ENCODE results near the gene IL1RN. TPM values are rescaled to one million over a fixed set of nuclear protein-coding genes. Genes with fewer than 3 reads are reported as not detected.

Gene IL1RN
- total RNA-seq, 2 donors from 2014 or later, result 18.5 to 44.3 TPM

- DNase-seq (no peak), ATAC-seq (replicated peaks in 1 of 2) (no peak)
- Mint-ChIP-seq H3K4me1 (ENCODE audit: low read depth) (peaks cover 86% of the 10 kb centered on the region), H3K4me3 (peak overlapping the region; percentile 68 to 88), H3K27me3 (ENCODE audit: low read depth) (no peaks in the 10 kb centered on the region), H3K27ac (peak overlapping the region; percentile 66), H3K36me3 (ENCODE audit: insufficient read depth in 2 of 2) (peaks cover 18 to 36% of the 10 kb centered on the region in 2 donors), H3K9me3 (no peaks in the 10 kb centered on the region)
Observed at GRCh38 chr2:113179446-113180045, 52.1 kb downstream of the IL1RN start.

- ATAC-seq (replicated peaks in 1 of 2), result peak; percentile 44 to 58
- no peaks in the 10 kb centered on the region for H3K9me3 Mint-ChIP-seq
- peak overlapping the region; percentile 91 for H3K27ac Mint-ChIP-seq
- no peaks in the 10 kb centered on the region for H3K27me3 Mint-ChIP-seq (ENCODE audit: low read depth)
- peak overlapping the region; percentile 68 to 88 for H3K4me3 Mint-ChIP-seq
- H3K36me3 Mint-ChIP-seq (ENCODE audit: insufficient read depth in 2 of 2), result peaks cover 16 to 33% of the 10 kb centered on the region in 2 donors
- H3K4me1 Mint-ChIP-seq (ENCODE audit: low read depth), result peaks cover 92% of the 10 kb centered on the region
- peak in 1 of 2 donors; percentile 45 for DNase-seq
Observed at GRCh38 chr2:113180131-113180946, 52.9 kb downstream of the IL1RN start.

- peaks cover 22 to 28% of the 10 kb centered on the region in 2 donors for H3K36me3 Mint-ChIP-seq (ENCODE audit: insufficient read depth in 2 of 2)
- ATAC-seq (replicated peaks in 1 of 2) (no peak), DNase-seq (no peak)
- H3K4me3 Mint-ChIP-seq, result peak overlapping the region; percentile 68 to 88
- peaks cover 96% of the 10 kb centered on the region for H3K4me1 Mint-ChIP-seq (ENCODE audit: low read depth)
- H3K9me3 Mint-ChIP-seq, result no peaks in the 10 kb centered on the region
- peak overlapping the region; percentile 91 for H3K27ac Mint-ChIP-seq
- H3K27me3 Mint-ChIP-seq (ENCODE audit: low read depth), result no peaks in the 10 kb centered on the region
Observed at GRCh38 chr2:113181258-113182051, 54.1 kb downstream of the IL1RN start.

- H3K36me3 Mint-ChIP-seq (ENCODE audit: insufficient read depth in 2 of 2), result peaks cover 23 to 26% of the 10 kb centered on the region in 2 donors
- H3K27ac Mint-ChIP-seq, result peak overlapping the region; percentile 24
- no peak overlapping the region for H3K4me3 Mint-ChIP-seq
- H3K4me1 Mint-ChIP-seq (ENCODE audit: low read depth), result peaks cover 89% of the 10 kb centered on the region
- DNase-seq, result no peak
- ATAC-seq (replicated peaks in 1 of 2), result no peak
- H3K9me3 Mint-ChIP-seq, result no peaks in the 10 kb centered on the region
- H3K27me3 Mint-ChIP-seq (ENCODE audit: low read depth), result no peaks in the 10 kb centered on the region
Observed at GRCh38 chr2:113182471-113183260, 55.3 kb downstream of the IL1RN start.

GRCh38 chr2:113183264-113183663, 55.9 kb downstream of the IL1RN start:
- ATAC-seq (replicated peaks in 1 of 2) (no peak), DNase-seq (no peak)
- H3K4me1 Mint-ChIP-seq (ENCODE audit: low read depth), result peaks cover 89% of the 10 kb centered on the region
- H3K27me3 Mint-ChIP-seq (ENCODE audit: low read depth), result no peaks in the 10 kb centered on the region
- H3K36me3 Mint-ChIP-seq (ENCODE audit: insufficient read depth in 2 of 2), result peaks cover 24 to 26% of the 10 kb centered on the region in 2 donors
- H3K27ac Mint-ChIP-seq, result peak overlapping the region; percentile 61
- no peaks in the 10 kb centered on the region for H3K9me3 Mint-ChIP-seq
- H3K4me3 Mint-ChIP-seq, result no peak overlapping the region

Other genes starting within 250 kb of the IL1RN start
- not detected for gene IL37, start 216.4 kb upstream of the IL1RN start, total RNA-seq
- not detected for gene IL36G, start 149.6 kb upstream of the IL1RN start, total RNA-seq
- gene IL36A, start 122.1 kb upstream of the IL1RN start, total RNA-seq, result under 1 TPM in 1 of 2 donors, not detected in 1; 0.84 TPM
- gene IL36B, start 74.7 kb upstream of the IL1RN start, total RNA-seq, result not detected
- not detected for gene IL36RN, start 68.4 kb upstream of the IL1RN start, total RNA-seq
- gene IL1F10, start 59.6 kb upstream of the IL1RN start, total RNA-seq, result not detected
- 100 to 1,000 TPM; 174 to 200 TPM for gene PSD4, start 46.4 kb downstream of the IL1RN start, total RNA-seq
- 1 to 10 TPM; 3.0 to 4.3 TPM for gene PAX8, start 151.3 kb downstream of the IL1RN start, total RNA-seq